Islet precursor cell (in vitro differentiated cells): Measurements from ENCODE around the gene ST7L.
A peak's percentile ranks its signal among the peaks of the same experiment; 100 is the strongest.

Experiments used
- DNase-seq: peaks from one replicate; pipeline ENCODE4 v3.0.0-alpha.2; 2018

ST7L gene

DNA sequence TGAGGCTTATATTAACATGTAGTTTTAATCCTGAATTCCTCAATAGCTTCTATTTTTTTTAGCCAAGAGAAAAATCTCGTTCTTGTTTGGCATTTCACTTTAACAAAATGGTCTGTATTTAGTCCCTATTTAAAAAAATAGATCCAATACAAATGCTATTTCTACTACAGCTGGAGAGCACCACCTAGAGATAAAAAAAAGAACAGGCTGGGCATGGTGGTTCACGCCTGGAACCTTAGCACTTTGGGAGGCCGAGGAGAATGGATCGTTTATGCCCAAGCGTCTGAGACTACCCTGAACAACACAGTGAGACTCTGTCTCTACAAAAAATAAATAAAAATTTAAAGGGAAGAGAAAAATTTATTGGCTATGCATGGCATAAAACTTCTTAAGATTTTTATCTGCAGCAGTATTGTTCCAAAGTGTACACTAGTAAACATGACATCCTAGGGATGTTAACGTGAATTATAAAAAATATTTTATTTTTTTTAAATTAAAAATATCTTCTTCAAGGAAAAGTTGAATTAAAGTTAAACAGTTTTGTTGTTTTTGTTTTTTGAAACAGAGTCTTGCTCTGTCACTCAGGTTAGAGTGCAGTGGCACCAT, 4.4 kb downstream of the ST7L start:
- no peak for DNase-seq

GRCh38 chr1:112605633-112606327, 13.2 kb downstream of the ST7L start:
- no peak for DNase-seq

DNA sequence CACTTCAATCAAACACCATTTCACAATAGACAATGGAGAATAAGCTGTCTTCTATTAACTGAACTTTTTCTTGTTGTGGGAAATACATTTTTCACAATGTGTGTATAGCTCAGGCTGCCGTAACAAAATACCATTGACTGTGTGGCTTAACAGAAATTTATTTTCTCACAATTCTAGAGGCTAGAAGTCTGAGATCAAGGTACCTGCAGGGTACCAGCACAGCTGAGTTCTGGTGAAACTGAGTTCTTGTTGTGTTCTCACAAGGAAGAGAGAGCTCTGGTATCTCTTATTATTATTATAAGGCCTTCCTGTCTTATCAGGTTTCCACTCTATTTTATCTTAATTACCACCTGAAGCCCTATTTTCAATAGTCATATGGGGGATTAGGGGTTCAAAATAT, 15.4 kb downstream of the ST7L start:
- no peak for DNase-seq

DNA sequence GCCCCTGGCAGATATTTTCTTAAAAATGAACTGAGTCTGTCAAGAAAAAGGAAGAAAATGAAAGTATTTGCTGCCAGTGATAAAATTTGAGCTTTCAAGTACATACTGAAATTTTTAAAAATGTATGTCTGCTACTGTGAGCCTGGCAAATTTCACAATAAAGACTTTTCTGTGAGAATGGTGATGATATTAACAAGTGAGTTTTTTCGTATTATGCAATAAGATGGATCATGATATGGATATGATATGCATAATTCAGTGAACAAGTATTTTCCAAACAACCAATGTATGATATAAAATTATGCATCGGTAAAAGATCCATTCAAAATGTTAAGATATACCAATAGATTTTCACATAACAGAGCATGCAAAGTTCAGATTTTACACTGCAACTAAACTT, 15.9 kb downstream of the ST7L start:
- no peak for DNase-seq

DNA sequence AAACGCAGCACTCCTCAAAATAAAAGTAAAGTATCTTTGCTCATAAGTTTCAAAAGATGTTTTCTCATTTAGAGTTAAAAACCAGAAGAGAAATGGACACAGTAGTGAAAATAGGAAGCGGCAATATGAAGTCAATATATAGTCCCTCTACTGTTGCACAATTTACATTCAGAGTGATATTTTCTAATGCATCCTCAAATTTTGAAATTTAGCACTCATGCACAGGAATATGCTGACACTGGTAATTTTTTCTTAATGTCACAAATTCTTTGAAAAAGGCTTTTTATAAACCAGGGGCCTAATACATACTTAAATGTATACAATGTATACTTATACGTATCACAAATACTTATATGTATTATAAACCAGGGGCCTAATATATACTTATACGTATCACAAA, 19.5 kb downstream of the ST7L start:
- no peak for DNase-seq

DNA sequence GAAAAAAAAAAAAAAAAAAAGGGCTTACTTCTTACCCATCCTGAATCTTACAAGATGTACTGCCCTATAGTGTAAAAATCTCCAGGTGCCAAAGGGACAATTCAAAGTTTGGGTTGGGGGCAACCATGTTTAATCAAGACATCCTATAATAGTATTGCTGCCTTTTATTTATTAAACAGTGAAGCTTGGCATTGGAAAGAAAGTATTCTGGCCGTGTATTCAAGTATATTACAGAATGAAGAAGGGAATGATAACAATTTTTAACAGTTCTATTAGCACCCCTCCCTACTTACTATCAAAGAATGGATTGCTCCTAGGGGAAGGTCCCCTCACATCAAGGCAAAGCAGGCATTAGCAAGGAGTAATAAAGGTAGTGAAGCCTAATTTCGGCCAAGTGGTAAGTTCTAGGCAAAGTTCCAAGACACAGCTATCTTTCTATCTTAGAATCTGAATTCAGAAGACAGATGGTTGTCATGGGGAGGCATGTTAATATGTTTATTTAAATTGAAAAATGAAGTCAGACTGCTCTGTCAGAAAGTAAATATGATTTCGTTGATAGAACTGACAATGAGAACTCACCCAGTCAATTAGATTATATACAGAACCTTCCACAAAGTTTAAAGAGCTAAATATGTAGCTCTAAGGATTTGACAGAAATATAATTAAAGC, 24.6 kb downstream of the ST7L start:
- no peak for DNase-seq

GRCh38 chr1:112589766-112590165, 29.2 kb downstream of the ST7L start:
- DNase-seq: peak; percentile 68

DNA sequence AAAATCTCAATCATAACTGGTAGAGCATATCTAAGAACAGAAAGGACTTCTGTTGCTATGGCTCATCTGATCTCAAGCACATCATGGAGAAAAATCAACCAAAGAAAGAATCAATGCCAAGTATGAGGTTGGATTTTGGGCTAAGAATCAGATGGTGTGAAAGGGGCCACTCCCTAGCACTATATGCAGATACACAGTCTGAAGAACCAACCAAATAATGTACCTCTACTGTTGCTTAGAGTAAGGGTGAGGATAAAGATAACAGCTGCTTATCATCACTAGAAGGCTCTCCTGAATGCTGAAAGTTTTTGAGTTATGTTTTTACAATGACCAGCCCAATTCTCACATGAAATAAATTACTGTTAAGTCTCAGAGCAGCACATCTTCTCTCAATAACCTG, 35.6 kb downstream of the ST7L start:
- DNase-seq: no peak

DNA sequence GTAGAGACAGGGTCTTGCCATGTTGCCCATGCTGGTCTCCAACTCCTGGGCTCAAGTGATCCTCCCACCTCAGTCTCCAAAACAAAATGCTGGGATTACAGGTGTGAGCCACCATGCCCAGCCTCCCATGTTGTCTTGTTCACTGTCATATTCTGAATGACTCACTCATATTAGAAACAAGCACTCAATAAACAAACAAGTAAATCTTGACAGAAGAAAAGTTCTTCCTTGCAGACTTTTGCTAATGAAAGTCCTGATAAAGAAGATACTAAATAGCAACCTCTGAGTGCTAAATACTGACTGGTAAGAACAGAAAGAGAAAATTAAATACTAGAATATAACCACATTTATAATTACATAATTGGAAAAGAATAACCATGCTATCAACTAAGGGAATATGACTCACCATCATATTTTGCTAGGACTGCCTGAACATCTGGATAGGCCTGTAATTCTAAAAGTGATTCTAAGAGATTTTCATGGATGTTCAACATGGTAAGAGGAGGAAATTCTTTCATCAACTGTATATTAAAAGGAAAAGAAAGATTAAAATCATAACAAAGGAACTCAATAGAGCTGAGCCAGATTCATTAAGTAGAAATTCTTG, 37.3 kb downstream of the ST7L start:
- DNase-seq: no peak

GRCh38 chr1:112579801-112580510, 39.0 kb downstream of the ST7L start:
- DNase-seq: no peak

- no peak for DNase-seq
These were observed 42.7 kb downstream of the ST7L start for GRCh38 chr1:112576240-112576639.

- DNase-seq: peak; percentile 60
These were observed 43.7 kb downstream of the ST7L start for GRCh38 chr1:112575154-112575804.

GRCh38 chr1:112565800-112566199, 53.1 kb downstream of the ST7L start:
- no peak for DNase-seq

GRCh38 chr1:112564081-112564480, 54.9 kb downstream of the ST7L start:
- DNase-seq: no peak

GRCh38 chr1:112563341-112563740, 55.6 kb downstream of the ST7L start:
- no peak for DNase-seq

GRCh38 chr1:112558634-112559033, 60.3 kb downstream of the ST7L start:
- DNase-seq: no peak

DNA sequence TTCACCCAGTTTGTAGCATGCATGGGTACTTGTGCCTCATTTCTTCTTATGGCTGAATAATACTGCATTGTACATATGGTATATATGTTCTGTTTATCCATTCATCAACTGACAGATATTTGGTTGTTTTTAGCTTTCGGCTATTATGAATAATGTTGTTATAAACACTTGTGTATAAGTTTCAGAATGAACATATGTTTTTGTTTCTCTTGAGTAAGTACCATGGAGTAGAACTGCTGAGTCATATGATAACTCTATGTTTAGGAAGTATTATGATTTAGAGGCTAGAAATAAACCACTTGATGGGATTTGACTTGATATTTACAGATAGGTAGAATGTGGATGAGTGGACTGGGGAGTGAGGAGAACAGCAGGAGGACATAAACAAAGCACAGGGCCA, 61.6 kb downstream of the ST7L start:
- no peak for DNase-seq

- no peak for DNase-seq
These were observed 64.5 kb downstream of the ST7L start for GRCh38 chr1:112554411-112554810.

DNA sequence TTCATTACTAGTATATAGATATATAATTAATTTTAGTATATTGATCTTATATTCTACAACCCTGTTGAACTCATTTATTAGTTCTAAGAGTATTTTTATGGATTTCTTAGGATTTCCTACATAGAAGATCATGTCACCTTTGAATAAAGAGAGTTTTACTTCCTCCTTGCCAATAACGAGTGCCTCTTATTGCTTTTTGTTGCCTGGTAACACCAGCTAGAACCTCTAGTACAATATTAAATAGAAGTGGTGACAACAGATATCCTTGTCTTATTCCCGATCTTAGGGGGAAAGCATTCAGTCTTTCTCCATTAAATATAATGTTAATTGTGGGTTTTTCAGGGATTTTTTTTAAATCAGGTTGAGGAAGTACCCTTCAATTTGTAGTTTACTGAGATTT, 69.4 kb downstream of the ST7L start:
- DNase-seq: no peak

DNA sequence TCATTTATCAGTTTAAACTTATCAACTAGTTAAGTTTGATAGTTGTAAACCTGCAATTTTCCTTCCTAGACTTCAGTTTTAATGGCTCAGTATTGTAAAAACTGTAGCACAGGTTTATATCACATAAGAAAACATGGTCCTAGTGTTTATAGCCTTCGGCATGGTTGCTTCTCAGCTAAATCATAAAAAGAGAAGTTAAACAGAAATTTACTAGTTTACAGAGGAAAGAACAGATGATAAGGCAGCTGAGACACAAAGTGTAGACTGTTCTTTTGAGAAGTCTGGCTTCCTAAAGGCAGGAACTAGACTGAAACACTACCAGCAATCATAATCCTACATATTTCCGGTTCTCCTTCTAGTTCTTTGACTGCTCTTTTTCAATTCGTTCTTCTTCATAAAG, 70.4 kb downstream of the ST7L start:
- no peak for DNase-seq

GRCh38 chr1:112546076-112546475, 72.9 kb downstream of the ST7L start:
- DNase-seq: no peak

- DNase-seq: no peak
These were observed 74.2 kb downstream of the ST7L start for GRCh38 chr1:112544751-112545150.
